ENCODE measurements around the gene KRTAP12-4. TPM values are rescaled to one million over a fixed set of nuclear protein-coding genes. Genes with fewer than 3 reads are reported as not detected.

Gene KRTAP12-4, protein sequence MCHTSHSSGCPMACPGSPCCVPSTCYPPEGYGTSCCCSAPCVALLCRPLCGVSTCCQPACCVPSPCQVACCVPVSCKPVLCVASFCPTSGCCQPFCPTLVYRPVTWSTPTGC
- not detected in 2 replicates for total RNA-seq

DNA sequence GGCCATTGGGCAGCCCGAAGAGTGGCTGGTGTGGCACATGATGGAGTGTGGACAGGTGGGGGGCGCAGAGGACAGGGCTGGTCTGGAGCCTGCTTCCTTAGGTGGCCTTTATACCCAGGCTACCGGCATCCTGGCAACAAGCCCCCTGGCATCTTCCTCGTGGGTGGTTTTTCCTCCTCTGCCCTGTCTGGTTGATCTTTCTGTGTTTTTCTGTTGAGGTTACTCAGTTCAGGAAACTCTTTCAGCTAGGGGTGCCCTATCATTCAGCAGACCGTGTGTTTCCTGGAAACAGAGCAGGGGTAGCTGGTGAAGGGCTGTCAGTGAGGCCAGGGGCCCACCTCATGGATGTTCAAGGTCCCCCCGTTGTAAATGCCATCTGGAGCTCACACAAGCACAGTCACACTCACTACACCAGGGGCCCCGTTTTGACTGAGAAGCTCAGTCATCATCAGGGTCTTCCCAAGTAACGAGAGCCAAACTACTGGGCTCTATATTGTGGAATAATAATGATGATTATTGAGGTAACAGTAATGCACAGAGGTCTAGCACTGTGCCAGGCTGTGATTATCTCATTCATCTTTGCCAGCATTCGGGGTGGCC is at the start of gene KRTAP12-4:
KRTAP12-4 (minus strand) TSS at position 84 of the 600 bp plus-strand sequence; CDS start at position 39, 45 bp downstream.
- H3K4me2 ChIP-seq (ENCODE audit: insufficient read depth, low read length) = no peak within 1 kb of the TSS
- no peak within 1 kb of the TSS for H2AFZ ChIP-seq (ENCODE audit: low read length)
- peak; percentile 3 for DNase-seq (ENCODE audit: insufficient read length, low spot score, missing footprints)
- no peaks in the 10 kb centered on the region for H3K4me1 ChIP-seq (ENCODE audit: insufficient read depth, low read length)
- no peak within 1 kb of the TSS for H3K27ac ChIP-seq (ENCODE audit: low read depth, low read length)
- H3K27me3 ChIP-seq (ENCODE audit: insufficient read depth, low read length) = no peaks in the 10 kb centered on the region
- H4K20me1 ChIP-seq (ENCODE audit: insufficient read depth, low read length) = no peaks in the 10 kb centered on the region
- H3K79me2 ChIP-seq (ENCODE audit: insufficient read depth, low read length) = no peaks in the 10 kb centered on the region
- no peak for TF ChIP-seq CTCF (IDR thresholded peaks at IDR 0.05; ENCODE audit: extremely low read depth, low read depth, low read length)
- no peaks in the 10 kb centered on the region for H3K9me3 ChIP-seq (ENCODE audit: low read depth, low read length)
- no peaks in the 10 kb centered on the region for H3K36me3 ChIP-seq (ENCODE audit: insufficient read depth, low read length)
- no peak within 1 kb of the TSS for H3K4me3 ChIP-seq (ENCODE audit: insufficient read depth, low read length)

GRCh38 chr21:44703731-44704635 is 49.5 kb upstream of the KRTAP12-4 start:
- no peak overlapping the region for H3K4me2 ChIP-seq (ENCODE audit: insufficient read depth, low read length)
- no peak overlapping the region for H3K4me3 ChIP-seq (ENCODE audit: insufficient read depth, low read length)
- H2AFZ ChIP-seq (ENCODE audit: low read length) = no peak overlapping the region
- H3K27ac ChIP-seq (ENCODE audit: low read depth, low read length) = no peak overlapping the region
- H3K36me3 ChIP-seq (ENCODE audit: insufficient read depth, low read length) = no peaks in the 10 kb centered on the region
- peak; percentile 73 for DNase-seq (ENCODE audit: insufficient read length, low spot score, missing footprints)
- peaks cover 63% of the 10 kb centered on the region for H3K27me3 ChIP-seq (ENCODE audit: insufficient read depth, low read length)
- TF ChIP-seq CTCF (IDR thresholded peaks at IDR 0.05; ENCODE audit: extremely low read depth, low read depth, low read length) = no peak
- no peaks in the 10 kb centered on the region for H3K9me3 ChIP-seq (ENCODE audit: low read depth, low read length)
- no peaks in the 10 kb centered on the region for H4K20me1 ChIP-seq (ENCODE audit: insufficient read depth, low read length)
- no peaks in the 10 kb centered on the region for H3K79me2 ChIP-seq (ENCODE audit: insufficient read depth, low read length)
- H3K4me1 ChIP-seq (ENCODE audit: insufficient read depth, low read length) = no peaks in the 10 kb centered on the region

- Histone ChIP-seq H3K27ac (ENCODE audit: low read depth, low read length) (no peak overlapping the region), H3K4me2 (ENCODE audit: insufficient read depth, low read length) (no peak overlapping the region), H3K4me1 (ENCODE audit: insufficient read depth, low read length) (no peaks in the 10 kb centered on the region), H2AFZ (ENCODE audit: low read length) (no peak overlapping the region), H3K27me3 (ENCODE audit: insufficient read depth, low read length) (peaks cover 62% of the 10 kb centered on the region), H3K79me2 (ENCODE audit: insufficient read depth, low read length) (no peaks in the 10 kb centered on the region), H3K9me3 (ENCODE audit: low read depth, low read length) (no peaks in the 10 kb centered on the region), H3K4me3 (ENCODE audit: insufficient read depth, low read length) (no peak overlapping the region), H3K36me3 (ENCODE audit: insufficient read depth, low read length) (no peaks in the 10 kb centered on the region), H4K20me1 (ENCODE audit: insufficient read depth, low read length) (no peaks in the 10 kb centered on the region)
- DNase-seq (ENCODE audit: insufficient read length, low spot score, missing footprints) = peak; percentile 79
- TF ChIP-seq CTCF (IDR thresholded peaks at IDR 0.05; ENCODE audit: extremely low read depth, low read depth, low read length) = no peak
Measured at GRCh38 chr21:44702973-44703730, 48.7 kb upstream of the KRTAP12-4 start.
